Measurements from ENCODE around the gene MINAR2. TPM values are rescaled to one million over a fixed set of nuclear protein-coding genes. Genes with fewer than 3 reads are reported as not detected.

The MINAR2 gene
- total and polyA plus RNA-seq, 9 of the 15 experiments (the other 6 are each of a cell fraction or from before 2014, with no cell fraction given): not detected

DNA sequence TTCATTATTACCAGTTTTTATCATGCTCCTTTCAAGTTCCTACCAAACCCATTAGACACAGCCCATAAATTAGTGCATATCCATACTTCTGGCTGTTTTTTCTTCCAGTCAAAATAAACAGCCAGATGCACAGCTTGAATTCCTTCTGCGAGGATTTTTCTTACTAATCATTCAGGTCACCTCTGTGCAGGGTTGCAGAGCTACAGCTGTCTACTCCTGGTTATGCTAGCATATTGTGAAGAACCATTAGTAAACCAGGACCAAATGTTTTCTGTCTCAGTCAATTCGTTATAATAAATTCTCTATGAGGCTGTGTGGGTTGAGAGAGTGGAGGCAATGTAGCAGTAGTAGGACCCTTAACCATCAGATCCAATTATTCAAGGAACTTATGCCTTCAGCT, 8.1 kb upstream of the MINAR2 start:
- no TSS peak for BruUV-seq (replicated peaks)
- Histone ChIP-seq H3K4me3 (no peak overlapping the region), H3K9me3 (replicated peaks; ENCODE audit: control insufficient read depth, insufficient read depth, low read depth, low read length) (no peaks in the 10 kb centered on the region), H3K27ac (ENCODE audit: extremely low read depth, low read depth, low read length) (no peak overlapping the region), H3K4me1 (replicated peaks in 1 of 2; ENCODE audit: control insufficient read depth in 2 of 2, insufficient read depth in 2 of 2, low read length in 2 of 2) (no peaks in the 10 kb centered on the region), H3K9me1 (ENCODE audit: control insufficient read depth, insufficient read depth, low read length) (no peaks in the 10 kb centered on the region), H2AFZ (ENCODE audit: low read depth, low read length) (no peak overlapping the region), H4K20me1 (replicated peaks; ENCODE audit: control insufficient read depth, insufficient read depth, low read length) (no peaks in the 10 kb centered on the region), H3K27me3 (ENCODE audit: control insufficient read depth in 2 of 2, insufficient read depth in 2 of 2, low read length in 2 of 2) (no peaks in the 10 kb centered on the region), H3K9ac (ENCODE audit: insufficient read depth in 1 of 2, low read depth in 2 of 2, low read length in 2 of 2) (no peak overlapping the region), H3K36me3 (ENCODE audit: control insufficient read depth, insufficient read depth, low read length) (no peaks in the 10 kb centered on the region), H3K4me2 (ENCODE audit: insufficient read depth, low read length) (no peak overlapping the region), H3K79me2 (ENCODE audit: control insufficient read depth, insufficient read depth, low read length) (no peaks in the 10 kb centered on the region)
- CTCF ChIA-PET (ENCODE audit: low intra/inter-chr PET ratio): no interaction called here
- intact Hi-C loops (cut with micrococcal nuclease): no loop called here
- TF ChIP-seq KDM5B (IDR thresholded peaks at IDR 0.05; ENCODE audit: insufficient replicate concordance, low read depth, low read length): no peak
- no peak for TF ChIP-seq ZNF253 (CRISPR knock-in tag; conservative IDR thresholded peaks at IDR 0.05)
- TF ChIP-seq GMEB1 (CRISPR knock-in tag; IDR thresholded peaks at IDR 0.05): no peak
- no peak for TF ChIP-seq NCOA6 (IDR thresholded peaks at IDR 0.05)
- no peak for TF ChIP-seq ZNF197 (CRISPR knock-in tag; IDR thresholded peaks at IDR 0.05; ENCODE audit: low read depth)
- TF ChIP-seq NR3C1 (CRISPR knock-in tag; IDR thresholded peaks at IDR 0.05): no peak
- no peak for TF ChIP-seq RFX1 (IDR thresholded peaks at IDR 0.05)
- TF ChIP-seq MAFF (IDR thresholded peaks at IDR 0.05; ENCODE audit: low read length): no peak
- TF ChIP-seq, protein P1, sequence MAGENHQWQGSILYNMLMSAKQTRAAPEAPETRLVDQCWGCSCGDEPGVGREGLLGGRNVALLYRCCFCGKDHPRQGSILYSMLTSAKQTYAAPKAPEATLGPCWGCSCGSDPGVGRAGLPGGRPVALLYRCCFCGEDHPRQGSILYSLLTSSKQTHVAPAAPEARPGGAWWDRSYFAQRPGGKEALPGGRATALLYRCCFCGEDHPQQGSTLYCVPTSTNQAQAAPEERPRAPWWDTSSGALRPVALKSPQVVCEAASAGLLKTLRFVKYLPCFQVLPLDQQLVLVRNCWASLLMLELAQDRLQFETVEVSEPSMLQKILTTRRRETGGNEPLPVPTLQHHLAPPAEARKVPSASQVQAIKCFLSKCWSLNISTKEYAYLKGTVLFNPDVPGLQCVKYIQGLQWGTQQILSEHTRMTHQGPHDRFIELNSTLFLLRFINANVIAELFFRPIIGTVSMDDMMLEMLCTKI (IDR thresholded peaks at IDR 0.05; ENCODE audit: partially characterized antibody): no peak
- TF ChIP-seq PURB (CRISPR knock-in tag; IDR thresholded peaks at IDR 0.05; ENCODE audit: low read depth): no peak
- DNase-seq (ENCODE audit: extremely low read depth in 1 of 4, low spot score in 3 of 4): no peak
- FAIRE-seq: no peak
- WGBS (ENCODE audit: insufficient coverage, low coverage, missing lambda C conversion rate): 0% methylated on average over 2 of the region's 2 CpGs
- POLR2A ChIA-PET: no interaction called here
- in situ Hi-C loops (cut with MboI): no loop called here
- ATAC-seq: no peak
